Measurements from ENCODE around the gene STMP1.

GRCh38 chr7:135618510-135618909 is 43.8 kb upstream of the STMP1 start:
- TF ChIP-seq, protein P1, sequence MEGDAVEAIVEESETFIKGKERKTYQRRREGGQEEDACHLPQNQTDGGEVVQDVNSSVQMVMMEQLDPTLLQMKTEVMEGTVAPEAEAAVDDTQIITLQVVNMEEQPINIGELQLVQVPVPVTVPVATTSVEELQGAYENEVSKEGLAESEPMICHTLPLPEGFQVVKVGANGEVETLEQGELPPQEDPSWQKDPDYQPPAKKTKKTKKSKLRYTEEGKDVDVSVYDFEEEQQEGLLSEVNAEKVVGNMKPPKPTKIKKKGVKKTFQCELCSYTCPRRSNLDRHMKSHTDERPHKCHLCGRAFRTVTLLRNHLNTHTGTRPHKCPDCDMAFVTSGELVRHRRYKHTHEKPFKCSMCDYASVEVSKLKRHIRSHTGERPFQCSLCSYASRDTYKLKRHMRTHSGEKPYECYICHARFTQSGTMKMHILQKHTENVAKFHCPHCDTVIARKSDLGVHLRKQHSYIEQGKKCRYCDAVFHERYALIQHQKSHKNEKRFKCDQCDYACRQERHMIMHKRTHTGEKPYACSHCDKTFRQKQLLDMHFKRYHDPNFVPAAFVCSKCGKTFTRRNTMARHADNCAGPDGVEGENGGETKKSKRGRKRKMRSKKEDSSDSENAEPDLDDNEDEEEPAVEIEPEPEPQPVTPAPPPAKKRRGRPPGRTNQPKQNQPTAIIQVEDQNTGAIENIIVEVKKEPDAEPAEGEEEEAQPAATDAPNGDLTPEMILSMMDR (IDR thresholded peaks at IDR 0.05) = no peak
- no peak for TF ChIP-seq POLR2A (IDR thresholded peaks at IDR 0.05)
